Left ventricle myocardium superior (tissue), 1 donor: ENCODE results near the gene ZNF764. TPM values are rescaled to one million over a fixed set of nuclear protein-coding genes. Genes with fewer than 3 reads are reported as not detected.
"Not testable (repeated sequence)": the region's sequence is repeated elsewhere in the genome, so short reads cannot be mapped to it uniquely, and the experiment has no call there.

Experiments used
- ATAC-seq: fragments of 200-7000 bp; cut with Tn5 transposase; one replicate; pipeline ENCODE4 v1.9.1; 2020; ENCODE audit warnings: mild to moderate bottlenecking, moderate library complexity
- DNase-seq: peaks from one replicate; pipeline ENCODE4 v3.0.0-alpha.2; 2020
- intact Hi-C: fragments of 100-400 bp; cut with micrococcal nuclease; formaldehyde crosslinking; loops from one replicate; pipeline ENCODE4 v1.11.0; 2022
- total RNA-seq: library from RNA; stranded (reverse); fragmentation: NEBNext Ultra II Directional; extraction: Animal tissue kit (Norgen Biotek cat#: 25700); gene quantifications from one replicate; pipeline ENCODE4 v1.2.1, GENCODE V29; 2021
- donor health status: DM: no; HTN: yes; CAD: no; lungs with severe emphysema.

ZNF764 gene
- total RNA-seq, 1 donor from 2014 or later = 9.1 TPM

GRCh38 chr16:30533748-30534367 is 24.3 kb downstream of the ZNF764 start:
- intact Hi-C loops = no loop called here
- DNase-seq (no peak), ATAC-seq (peak; percentile 2)

- intact Hi-C loops = no loop called here
- DNase-seq = no peak
- ATAC-seq = no peak
Observed at GRCh38 chr16:30533146-30533522, 25.0 kb downstream of the ZNF764 start.

- ATAC-seq (no peak), DNase-seq (no peak)
- intact Hi-C loops = no loop called here
Observed at GRCh38 chr16:30532285-30533145, 25.7 kb downstream of the ZNF764 start.

GRCh38 chr16:30530163-30531037 is 27.8 kb downstream of the ZNF764 start:
- intact Hi-C loops = no loop called here
- no peak for DNase-seq
- ATAC-seq = no peak

GRCh38 chr16:30528799-30529457 is 29.2 kb downstream of the ZNF764 start:
- no peak for DNase-seq
- intact Hi-C loops = no loop called here
- no peak for ATAC-seq

GRCh38 chr16:30527635-30528178 is 30.5 kb downstream of the ZNF764 start:
- intact Hi-C loops = no loop called here
- ATAC-seq = no peak
- no peak for DNase-seq

GRCh38 chr16:30526823-30527634 is 31.1 kb downstream of the ZNF764 start:
- intact Hi-C loops = no loop called here
- DNase-seq (peak; percentile 99), ATAC-seq (peak; percentile 93)

- ATAC-seq (peak; percentile 64), DNase-seq (peak; percentile 84)
- intact Hi-C loops = no loop called here
Observed at GRCh38 chr16:30526137-30526822, 31.9 kb downstream of the ZNF764 start, which contains the start of gene ZNF768. Gene ZNF768 (minus strand): TSS chr16:30526566. CDS start chr16:30526413, 153 bp downstream.

GRCh38 chr16:30525844-30526136 is 32.4 kb downstream of the ZNF764 start:
- DNase-seq (no peak), ATAC-seq (no peak)
- intact Hi-C loops = no loop called here

- DNase-seq = peak; percentile 41
- intact Hi-C loops = no loop called here
- no peak for ATAC-seq
Observed at GRCh38 chr16:30524575-30525568, 33.3 kb downstream of the ZNF764 start.

- intact Hi-C loops = no loop called here
- ATAC-seq (no peak), DNase-seq (peak; percentile 72)
Observed at GRCh38 chr16:30523768-30524574, 34.2 kb downstream of the ZNF764 start.

- intact Hi-C loops = not testable (repeated sequence)
Observed at GRCh38 chr16:30522702-30523463, 35.3 kb downstream of the ZNF764 start.

GRCh38 chr16:30521873-30522641 is 36.1 kb downstream of the ZNF764 start:
- no peak for ATAC-seq

More at GRCh38 chr16:30522702-30523463, 35.3 kb downstream of the ZNF764 start:
- not testable (repeated sequence) for ATAC-seq, DNase-seq

GRCh38 chr16:30521476-30521872 is 36.7 kb downstream of the ZNF764 start:
- intact Hi-C loops = no loop called here
- DNase-seq (no peak), ATAC-seq (no peak)

More at GRCh38 chr16:30521873-30522641, 36.1 kb downstream of the ZNF764 start:
- no peak for DNase-seq
- intact Hi-C loops = no loop called here
